ENCODE measurements around the gene MRTFA. TPM values are rescaled to one million over a fixed set of nuclear protein-coding genes. Genes with fewer than 3 reads are reported as not detected.

Gene MRTFA
- total RNA-seq, 1 experiment from 2014 or later: 28.0 TPM

GRCh38 chr22:40486962-40487602 is 149.4 kb downstream of the MRTFA start:
- intact Hi-C loops (cut with micrococcal nuclease): loop anchor here (2.0 kb wide), 1 partner anchor 50 kb away; no protein-coding TSS in a partner anchor
- BruUV-seq (replicated peaks): no TSS peak
- Histone ChIP-seq H2AFZ (ENCODE audit: low read depth, low read length, poor library complexity, severe bottlenecking) (no peak overlapping the region), H3K27me3 (ENCODE audit: insufficient read depth, low read length) (no peaks in the 10 kb centered on the region), H4K20me1 (ENCODE audit: insufficient read depth) (no peaks in the 10 kb centered on the region), H3K4me3 (replicated peaks in 1 of 2; ENCODE audit: low read depth in 1 of 2, low read length in 2 of 2) (no peak overlapping the region), H3K36me3 (ENCODE audit: control insufficient read depth in 1 of 2, insufficient read depth in 2 of 2, low read length in 2 of 2) (no peaks in the 10 kb centered on the region), H3K9me3 (ENCODE audit: control insufficient read depth in 1 of 2, insufficient read depth in 1 of 2, low read depth in 1 of 2, low read length in 2 of 2) (no peaks in the 10 kb centered on the region), H3K4me2 (ENCODE audit: low read length) (no peak overlapping the region), H3K9ac (ENCODE audit: low read length) (no peak overlapping the region), H3K79me2 (ENCODE audit: insufficient read depth, low read length) (no peaks in the 10 kb centered on the region), H3K4me1 (ENCODE audit: control insufficient read depth in 1 of 2, insufficient read depth in 2 of 2, low read length in 2 of 2) (no peaks in the 10 kb centered on the region; a peak in 1 of 4 replicates), H3K27ac (ENCODE audit: low read depth, low read length) (no peak overlapping the region), H3K9me2 (ENCODE audit: insufficient read depth) (no peaks in the 10 kb centered on the region)
- ChIA-PET RAD21 (ENCODE audit: low non-redundant PET in 1 of 2, low total read pairs in 2 of 2, uncharacterized antibody in 2 of 2, unreplicated experiment in 2 of 2) (no interaction called here), POLR2A (no interaction called here), CTCF (no interaction called here)
- no peak for DNase-seq (ENCODE audit: low read depth, low spot score)
- ATAC-seq: no peak
- TF ChIP-seq ZFX (IDR thresholded peaks at IDR 0.05) (no peak), JUND (IDR thresholded peaks at IDR 0.05) (no peak), FOSL1 (IDR thresholded peaks at IDR 0.05; ENCODE audit: low read depth) (no peak), SRF (IDR thresholded peaks at IDR 0.05; ENCODE audit: low read depth) (no peak), CTCF (IDR thresholded peaks at IDR 0.05 in 2 of 3, conservative IDR thresholded peaks at IDR 0.05 in 1 of 3; ENCODE audit: borderline replicate concordance in 1 of 3, insufficient read depth in 1 of 3, low read depth in 2 of 3, low read length in 2 of 3) (no peak), CEBPB (IDR thresholded peaks at IDR 0.05; ENCODE audit: low read depth) (no peak), REST (IDR thresholded peaks at IDR 0.05; ENCODE audit: low read depth) (no peak), RAD21 (IDR thresholded peaks at IDR 0.05; ENCODE audit: low read depth) (no peak), EZH2 (IDR thresholded peaks at IDR 0.05) (no peak), TCF7L2 (IDR thresholded peaks at IDR 0.05; ENCODE audit: borderline replicate concordance, extremely low read depth, insufficient read depth, insufficient read length) (no peak), MAX (IDR thresholded peaks at IDR 0.05) (no peak), YY1 (IDR thresholded peaks at IDR 0.05; ENCODE audit: extremely low read depth, insufficient replicate concordance, low read depth, low read length) (no peak), POLR2A (IDR thresholded peaks at IDR 0.05; ENCODE audit: borderline replicate concordance, extremely low read depth, insufficient read depth, insufficient read length) (no peak), EZH2phosphoT487 (IDR thresholded peaks at IDR 0.05; ENCODE audit: borderline replicate concordance) (no peak)
